D341Med (cell line): ENCODE data around the gene MSLN.
A peak's percentile ranks its signal among the peaks of the same experiment; 100 is the strongest.
"Not testable (repeated sequence)": the region's sequence is repeated elsewhere in the genome, so short reads cannot be mapped to it uniquely, and the experiment has no call there.

Experiments
- DNase-seq: peaks from one replicate; pipeline ENCODE4 v3.0.0; 2012; ENCODE audit warnings: low spot score

The MSLN gene

DNA sequence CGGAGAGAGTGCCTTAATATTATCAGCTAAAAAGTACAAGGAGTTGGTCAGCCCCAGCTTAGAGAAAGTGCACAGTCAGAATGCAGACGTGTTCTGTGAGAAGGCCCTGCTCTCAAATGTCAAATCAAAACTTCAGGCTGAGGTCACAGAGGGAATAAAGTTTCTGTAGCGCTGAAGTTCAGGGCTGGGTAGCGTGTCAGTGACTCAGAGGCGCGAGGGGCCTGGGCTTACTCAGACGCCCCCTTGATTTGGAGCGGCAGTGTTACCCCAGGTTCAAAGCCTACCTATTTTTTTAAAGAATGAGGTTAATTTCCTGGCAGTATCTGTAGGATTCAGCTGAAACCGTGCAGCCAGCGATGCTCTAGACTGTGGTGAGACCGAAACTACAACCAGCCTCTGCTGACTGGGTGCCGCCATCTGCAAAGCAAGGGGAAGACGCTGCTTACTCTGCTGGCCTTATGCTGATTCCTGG lies 24.5 kb upstream of the MSLN start:
- DNase-seq = no peak

- DNase-seq = no peak
Observed at GRCh38 chr16:736936-737481, 23.5 kb upstream of the MSLN start.

DNA sequence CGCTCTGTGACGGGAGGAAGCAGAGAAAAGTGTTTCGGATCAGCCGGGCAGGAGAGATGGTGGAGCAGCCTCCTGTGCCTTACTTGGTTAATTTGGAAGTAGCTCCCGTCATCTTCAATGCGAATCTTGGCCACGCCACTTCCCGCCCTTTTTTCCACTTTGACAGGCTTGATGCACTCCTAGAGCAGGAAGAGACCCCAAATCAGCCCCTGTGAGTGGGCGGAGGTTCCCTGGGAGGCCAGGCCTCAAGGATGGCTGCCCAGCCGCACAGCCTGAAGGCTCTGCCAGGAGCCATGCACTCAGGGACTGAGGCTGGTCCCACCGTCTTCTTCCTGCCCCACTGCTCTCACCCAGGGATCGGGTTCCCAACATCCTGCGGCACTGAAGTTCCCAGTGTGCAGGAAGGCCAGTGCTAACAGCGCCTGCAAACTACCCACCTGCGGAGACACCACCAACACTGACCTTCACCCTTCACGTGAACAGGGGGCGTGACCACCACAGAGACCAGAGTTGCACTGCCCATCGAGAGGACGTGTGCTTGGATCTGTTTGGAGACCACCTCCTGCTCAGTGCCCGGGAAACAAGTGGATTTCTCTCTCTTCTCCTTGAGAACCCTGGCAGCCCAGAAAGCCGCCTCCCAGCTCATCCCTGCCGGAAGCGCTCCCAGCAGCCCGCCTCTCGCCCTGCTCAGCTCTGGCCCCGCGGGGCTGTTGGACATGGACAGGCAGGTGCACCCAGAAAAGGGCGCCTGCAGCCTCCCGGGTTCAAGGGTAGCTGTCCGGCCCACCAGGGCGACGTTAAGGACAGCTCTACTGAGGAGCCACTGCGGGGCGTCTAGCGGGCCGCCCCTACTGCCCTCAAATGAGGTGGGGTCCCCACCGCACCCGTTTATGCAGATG lies 20.7 kb upstream of the MSLN start:
- no peak for DNase-seq

- DNase-seq = no peak
Observed at GRCh38 chr16:740459-740763, 20.1 kb upstream of the MSLN start.

GRCh38 chr16:740764-741505 lies 19.6 kb upstream of the MSLN start, which contains the start of gene CIAO3:
Gene CIAO3, minus strand, starts transcription at chr16:740997. Its CDS starts 12 bp downstream, at chr16:740985.
- DNase-seq = peak; percentile 98

DNA sequence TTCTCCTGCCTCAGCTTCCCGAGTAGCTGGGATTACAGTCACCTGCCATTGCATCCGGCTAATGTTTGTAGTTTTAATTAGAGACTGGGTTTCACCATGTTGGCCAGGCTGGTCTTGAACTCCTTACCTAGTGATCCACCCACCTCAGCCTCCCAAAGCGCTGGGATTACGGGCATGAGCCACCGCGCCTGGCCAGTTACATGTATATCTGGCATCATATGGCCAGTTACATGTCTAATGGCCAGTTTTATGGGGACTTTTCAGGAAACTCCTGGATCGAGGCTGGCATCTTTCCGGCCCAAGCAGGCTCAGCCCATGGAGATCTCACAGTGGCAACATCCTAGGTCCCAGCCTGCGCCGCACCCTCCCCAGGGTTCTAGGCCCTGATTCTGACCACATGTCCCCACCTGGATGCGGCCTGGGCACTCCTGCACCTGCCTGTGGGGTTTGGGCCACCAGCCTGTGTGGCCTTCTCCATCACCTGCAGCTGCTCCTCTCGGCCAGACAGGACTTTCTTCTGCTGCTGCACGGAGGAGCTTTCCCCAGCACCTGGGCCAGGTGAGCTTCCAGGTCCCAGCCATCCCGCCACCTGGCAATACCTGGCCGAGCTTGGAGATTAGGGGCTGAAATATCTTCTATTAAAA lies 18.4 kb upstream of the MSLN start:
- DNase-seq = no peak

DNA sequence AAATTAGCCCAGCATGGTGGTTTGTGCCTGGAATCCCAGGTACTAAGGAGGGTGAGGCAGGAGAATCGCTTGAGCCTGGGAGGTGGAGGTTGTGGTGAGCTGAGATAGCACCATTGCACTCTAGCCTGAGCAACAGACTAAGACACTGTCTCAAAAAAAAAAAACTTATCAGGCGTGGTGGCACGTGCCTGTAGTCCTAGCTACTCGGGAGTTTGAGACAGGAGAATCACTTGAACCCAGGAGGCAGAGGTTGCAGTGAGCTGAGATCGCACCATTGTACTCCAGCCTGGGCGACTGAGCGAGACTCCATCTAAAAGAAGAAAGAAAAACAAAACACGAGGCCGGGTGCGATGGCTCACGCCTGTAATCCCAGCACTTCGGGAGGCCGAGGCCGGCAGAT lies 17.6 kb upstream of the MSLN start:
- DNase-seq = not testable (repeated sequence)

DNA sequence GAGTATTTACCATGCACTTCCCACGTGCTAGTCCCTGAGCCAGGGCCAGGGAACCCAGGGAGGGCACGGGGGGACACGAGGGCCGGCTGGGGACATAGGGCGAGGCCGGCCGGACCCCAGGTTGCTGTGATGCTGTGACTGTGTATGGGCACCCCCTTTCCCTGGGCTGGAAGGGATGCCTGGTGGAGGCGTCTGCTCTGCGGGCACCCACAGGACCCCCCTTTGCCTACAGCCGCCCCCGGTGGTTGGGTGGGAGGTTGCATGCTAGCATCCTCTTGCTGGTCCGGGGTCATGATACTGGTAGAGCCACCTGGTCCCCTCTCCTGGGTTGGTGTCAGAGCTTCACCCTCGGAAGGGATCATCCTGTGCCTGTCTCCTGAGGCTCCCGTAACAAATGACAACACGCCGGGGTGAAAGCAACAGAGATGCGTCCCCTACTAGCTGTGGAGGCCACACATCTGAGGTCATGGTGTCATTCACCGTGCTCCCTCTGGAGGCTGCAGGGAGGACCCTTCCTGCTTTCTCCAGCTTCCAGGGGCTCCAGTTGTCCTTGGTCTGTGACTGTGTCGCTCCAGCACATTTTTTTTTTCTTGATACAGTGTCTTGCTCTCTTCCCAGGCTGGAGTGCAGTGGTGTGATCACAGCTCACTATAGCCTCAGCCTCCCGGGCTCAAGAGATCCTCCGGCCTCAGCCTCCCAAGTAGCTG lies 16.6 kb upstream of the MSLN start:
- peak; percentile 47 for DNase-seq

- peak; percentile 69 for DNase-seq
Observed at GRCh38 chr16:745739-746138, 14.8 kb upstream of the MSLN start.

GRCh38 chr16:746637-747036 lies 13.9 kb upstream of the MSLN start:
- no peak for DNase-seq

DNA sequence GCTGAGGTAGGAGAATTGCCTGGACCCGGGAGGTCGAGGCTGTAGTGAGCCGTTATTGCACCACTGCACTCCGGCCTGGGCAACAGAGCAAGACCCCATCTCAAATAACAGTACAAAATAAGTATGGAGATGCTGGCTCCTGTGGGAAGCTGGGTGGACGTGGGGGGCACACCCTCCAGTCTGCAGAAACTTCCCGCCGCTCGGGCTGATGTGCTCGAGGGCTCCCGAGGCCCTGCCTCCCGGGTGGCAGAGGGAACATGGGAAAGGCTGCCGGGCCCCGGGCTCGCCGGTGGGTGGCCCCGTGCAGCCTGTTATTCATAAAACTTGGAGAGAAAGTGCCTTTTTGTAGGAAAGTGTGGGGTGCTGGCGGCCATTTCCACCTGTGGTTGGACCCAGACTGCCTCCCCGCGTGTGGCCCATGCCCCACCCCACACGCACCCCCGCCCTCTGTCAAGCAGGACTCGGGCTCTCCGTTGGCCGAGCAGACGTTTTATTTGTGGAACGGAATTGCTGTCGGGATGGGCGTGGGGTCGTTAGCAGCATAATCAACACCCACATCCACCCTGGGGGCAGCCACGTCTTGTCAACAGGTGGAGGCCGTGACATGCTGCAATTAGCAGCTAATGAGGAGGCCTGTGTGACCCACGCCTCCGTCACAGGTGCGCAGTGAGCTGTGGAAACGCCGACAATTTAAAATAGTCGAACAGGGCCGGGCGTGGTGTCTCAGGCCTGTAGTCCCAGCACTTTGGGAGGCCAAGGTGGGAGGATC lies 12.4 kb upstream of the MSLN start:
- no peak for DNase-seq

GRCh38 chr16:749010-749409 lies 11.5 kb upstream of the MSLN start:
- DNase-seq = no peak

DNA sequence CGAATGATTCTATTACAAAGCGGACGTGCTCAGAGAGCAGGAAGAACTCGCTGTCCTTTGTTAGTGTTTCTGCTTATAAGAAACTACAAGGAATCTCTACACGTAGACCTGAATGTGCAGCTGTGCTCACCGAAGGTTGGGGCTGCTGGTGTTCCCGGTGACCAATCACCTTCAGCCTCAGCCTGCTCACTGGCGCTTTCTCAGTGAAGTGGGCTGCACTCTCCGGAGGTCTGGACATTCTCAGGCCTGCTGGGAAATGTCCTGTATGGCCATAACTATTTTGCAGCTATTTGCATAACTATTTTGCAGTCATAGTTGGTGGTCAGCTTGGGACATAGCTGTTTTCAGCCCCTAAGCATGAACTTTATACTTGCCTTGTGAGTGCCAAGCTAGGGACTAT lies 10.0 kb upstream of the MSLN start:
- DNase-seq = no peak

GRCh38 chr16:751152-752006 lies 9.2 kb upstream of the MSLN start:
- DNase-seq = no peak

DNA sequence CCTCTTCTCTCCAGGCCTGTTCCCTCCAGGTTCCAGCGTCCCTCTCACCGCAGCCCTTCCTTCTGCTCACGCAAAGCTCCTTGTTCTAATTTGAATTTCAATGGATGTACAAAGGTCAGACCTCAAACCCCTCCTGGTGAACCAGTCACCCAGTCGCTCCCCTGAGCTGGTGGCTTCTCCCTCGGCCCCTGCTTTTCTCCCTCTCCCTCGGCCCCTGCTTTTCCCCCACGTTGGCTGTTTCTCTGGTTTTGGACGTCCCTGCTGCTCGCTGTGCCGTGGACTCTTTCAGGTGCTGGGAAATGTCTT lies 8.6 kb upstream of the MSLN start:
- no peak for DNase-seq

DNA sequence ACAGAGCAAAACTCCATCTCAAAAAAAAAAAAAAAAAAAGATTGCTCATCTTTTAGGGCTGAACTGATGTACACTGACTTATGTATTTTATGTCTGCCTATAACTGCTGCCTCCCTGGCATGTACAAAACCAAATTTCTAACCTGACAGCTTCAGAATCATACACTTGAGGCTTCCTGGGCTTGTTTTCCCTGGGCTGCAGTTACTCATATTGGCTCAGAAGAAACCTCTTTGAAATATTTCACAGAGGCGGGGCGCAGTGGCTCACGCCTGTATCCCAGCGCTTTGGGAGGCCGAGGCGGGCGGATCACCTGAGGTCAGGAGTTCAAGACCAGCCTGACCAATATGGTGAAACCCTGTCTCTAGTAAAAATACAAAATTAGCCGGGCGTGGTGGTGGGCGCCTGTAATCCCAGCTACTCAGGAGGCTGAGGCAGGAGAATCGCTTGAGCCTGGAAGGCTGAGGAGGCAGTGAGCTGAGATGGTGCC lies 6.4 kb upstream of the MSLN start:
- not testable (repeated sequence) for DNase-seq

DNA sequence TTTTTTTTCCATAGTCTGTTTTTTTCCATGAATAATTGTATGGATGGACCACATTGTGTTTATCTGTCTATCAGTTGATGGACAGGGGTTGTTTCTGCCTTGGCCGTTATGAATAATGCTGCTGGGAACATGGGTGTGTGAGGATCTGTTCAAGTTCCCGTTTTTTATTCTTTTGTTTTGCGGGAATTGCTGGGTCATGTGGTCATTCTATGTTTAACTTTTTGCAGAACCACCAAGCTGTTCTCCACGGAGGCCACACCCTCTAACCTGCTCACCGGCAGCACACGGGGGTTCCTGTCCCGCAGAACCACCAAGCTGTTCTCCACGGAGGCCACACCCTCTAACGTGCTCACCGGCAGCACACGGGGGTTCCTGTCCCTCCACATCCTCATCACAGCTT lies 5.9 kb upstream of the MSLN start:
- DNase-seq = no peak

DNA sequence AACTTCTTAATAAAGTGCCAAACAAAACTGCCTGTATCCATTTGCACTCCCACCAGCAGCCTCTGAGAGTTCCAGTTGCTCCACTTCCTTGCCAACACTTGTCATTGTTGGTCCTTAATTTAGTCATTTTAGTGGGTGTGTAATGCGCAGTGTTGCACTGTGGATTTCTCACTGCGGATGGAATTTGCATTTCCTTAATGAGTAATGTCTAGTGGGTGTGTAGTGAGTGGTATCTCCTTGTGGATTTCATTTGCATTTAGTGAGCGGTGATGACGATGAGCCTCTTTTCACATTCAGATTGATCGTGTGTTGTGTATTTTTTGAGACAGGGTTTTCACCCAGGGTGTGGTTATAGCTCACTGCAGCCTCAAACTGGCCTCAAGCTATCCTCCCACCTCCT lies 4.1 kb upstream of the MSLN start:
- no peak for DNase-seq

GRCh38 chr16:759110-759910 lies 1.2 kb upstream of the MSLN start:
- no peak for DNase-seq
